H4 (cell line): ENCODE data around the gene HOXC10. TPM values are rescaled to one million over a fixed set of nuclear protein-coding genes. Genes with fewer than 3 reads are reported as not detected.

ENCODE experiments used
- total RNA-seq: library from RNA; depleted of rRNA; stranded (reverse); fragments of >200 nt; shearing (Covaris generic); gene quantifications from 2 replicates; pipeline ENCODE4 v1.2.3, GENCODE V29; 2014; rRNA removed

HOXC10 gene
- total RNA-seq, 1 experiment from 2014 or later: 8.7 TPM

Other genes with a start within 250 kb of the HOXC10 start
- gene CISTR, start 233.2 kb upstream of the HOXC10 start, total RNA-seq: not detected in 2 replicates
- gene HOXC13, start 46.3 kb upstream of the HOXC10 start, total RNA-seq: 2.0 and 4.4 TPM in 2 replicates
- not detected in 2 replicates for gene HOXC12, start 30.2 kb upstream of the HOXC10 start, total RNA-seq
- 0.21 and 1.1 TPM in 2 replicates for gene HOXC11, start 12.0 kb upstream of the HOXC10 start, total RNA-seq
- 1.6 and 2.7 TPM in 2 replicates for gene HOTAIR, start 10.2 kb upstream of the HOXC10 start, total RNA-seq
- 2.4 and 5.6 TPM in 2 replicates for gene HOXC9, start 15.0 kb downstream of the HOXC10 start, total RNA-seq
- 0.45 TPM in 1 of 2 replicates, not detected in the other for gene HOXC8, start 23.8 kb downstream of the HOXC10 start, total RNA-seq
- 0.27 TPM in 2 replicates for gene HOXC6, start 43.3 kb downstream of the HOXC10 start, total RNA-seq
- gene HOXC5, start 47.9 kb downstream of the HOXC10 start, total RNA-seq: not detected in 2 replicates
- gene HOXC4, start 68.7 kb downstream of the HOXC10 start, total RNA-seq: 0.37 and 1.9 TPM in 2 replicates
- 28.1 and 33.8 TPM in 2 replicates for gene SMUG1, start 203.8 kb downstream of the HOXC10 start, total RNA-seq